Activated B cell treated with CpG ODN at 0.5 μM for 24 hours (primary cell): ENCODE data around the gene EPHB2. TPM values are rescaled to one million over a fixed set of nuclear protein-coding genes. Genes with fewer than 3 reads are reported as not detected.

Experiments used
- ATAC-seq: fragments of 200-7000 bp; cut with Tn5 transposase; one replicate; pipeline ENCODE4 v1.10.0; 2021; ENCODE audit warnings: low read depth, mild to moderate bottlenecking, moderate library complexity
- CTCF ChIA-PET: fragments of 350-600 bp; sonication (Branson Sonifier 250); formaldehyde crosslinking; loops from one replicate; lab custom pipeline; 2021; ENCODE audit warnings: antibody characterized with exemption; lab: Charles Lee
- POLR2A ChIA-PET: fragments of 350-600 bp; sonication (Branson Sonifier 250); formaldehyde crosslinking; loops from one replicate; lab custom pipeline; 2021; ENCODE audit warnings: antibody characterized with exemption; lab: Charles Lee
- DNase-seq: peaks from one replicate; pipeline ENCODE4 v3.0.0; 2022
- H3K27ac Mint-ChIP-seq: one replicate; pipeline ENCODE4 v1.8.0; 2020; ENCODE audit warnings: mixed read lengths
- H3K27me3 Mint-ChIP-seq: one replicate; pipeline ENCODE4 v1.8.0; 2021; ENCODE audit warnings: mixed read lengths
- H3K36me3 Mint-ChIP-seq: one replicate; pipeline ENCODE4 v1.8.0; 2021; ENCODE audit warnings: low read depth, mixed read lengths
- H3K4me1 Mint-ChIP-seq: one replicate; pipeline ENCODE4 v1.8.0; 2021; ENCODE audit warnings: mixed read lengths
- H3K4me3 Mint-ChIP-seq: one replicate; pipeline ENCODE4 v1.8.0; 2020; ENCODE audit warnings: mild to moderate bottlenecking, mixed read lengths
- H3K9me3 Mint-ChIP-seq: one replicate; pipeline ENCODE4 v1.8.0; 2020; ENCODE audit warnings: mixed read lengths
- intact Hi-C: fragments of 100-400 bp; cut with micrococcal nuclease; formaldehyde crosslinking; loops from one replicate; pipeline ENCODE4 v1.15.1; 2024
- total RNA-seq: library from RNA; stranded (reverse); gene quantifications from 2 replicates; pipeline ENCODE4 v1.2.3, GENCODE V29; 2022
- TF ChIP-seq, protein P1 (sequence below): fragments of 200-600 bp; IDR thresholded peaks from one replicate; pipeline ENCODE4 v1.8.0; 2022; ENCODE audit warnings: antibody characterized with exemption, mild to moderate bottlenecking

The EPHB2 gene
- total RNA-seq, 1 donor from 2014 or later, result 0.13 TPM

DNA sequence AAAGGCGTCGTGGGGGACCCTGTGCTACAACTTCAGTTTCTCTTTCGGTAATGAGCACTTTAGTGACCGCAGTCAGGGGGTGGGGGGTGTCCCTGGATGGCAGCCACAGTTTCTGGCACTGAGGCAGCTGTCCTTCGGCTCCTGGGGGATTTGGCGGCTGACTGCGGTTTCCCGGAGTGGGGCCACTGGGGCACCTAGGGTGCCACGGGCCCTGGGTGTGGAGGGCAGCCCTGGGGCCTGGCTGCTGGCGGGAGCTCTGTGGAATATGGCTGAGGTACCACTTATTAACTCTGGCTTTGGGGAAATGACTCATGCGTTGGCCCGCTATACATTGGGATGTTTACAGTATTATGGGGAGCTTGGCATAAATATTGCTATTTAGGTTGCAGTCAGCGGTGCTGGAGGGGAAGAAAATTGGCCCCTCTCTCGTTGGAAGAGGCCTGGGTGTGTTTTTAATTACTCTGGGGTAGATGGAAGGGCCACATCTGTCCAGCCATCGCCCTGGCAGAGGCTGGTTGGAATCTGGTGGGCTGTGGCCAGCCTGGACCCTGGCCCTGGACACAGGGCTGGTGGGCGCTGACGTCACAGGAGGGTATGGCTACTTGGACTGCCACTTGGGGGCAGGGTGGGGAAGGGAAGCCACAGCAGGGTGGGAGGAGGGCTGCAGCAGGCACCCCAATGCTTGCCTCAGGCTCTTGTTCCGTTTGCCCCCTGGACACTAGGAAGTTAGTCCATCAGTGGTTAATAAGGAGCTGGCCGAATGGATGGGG is 2.0 kb downstream of the EPHB2 start:
- no peaks in the 10 kb centered on the region for H3K9me3 Mint-ChIP-seq
- H3K27me3 Mint-ChIP-seq, result peaks cover 66% of the 10 kb centered on the region
- no peak overlapping the region for H3K27ac Mint-ChIP-seq
- intact Hi-C loops, result no loop called here
- TF ChIP-seq, protein P1, sequence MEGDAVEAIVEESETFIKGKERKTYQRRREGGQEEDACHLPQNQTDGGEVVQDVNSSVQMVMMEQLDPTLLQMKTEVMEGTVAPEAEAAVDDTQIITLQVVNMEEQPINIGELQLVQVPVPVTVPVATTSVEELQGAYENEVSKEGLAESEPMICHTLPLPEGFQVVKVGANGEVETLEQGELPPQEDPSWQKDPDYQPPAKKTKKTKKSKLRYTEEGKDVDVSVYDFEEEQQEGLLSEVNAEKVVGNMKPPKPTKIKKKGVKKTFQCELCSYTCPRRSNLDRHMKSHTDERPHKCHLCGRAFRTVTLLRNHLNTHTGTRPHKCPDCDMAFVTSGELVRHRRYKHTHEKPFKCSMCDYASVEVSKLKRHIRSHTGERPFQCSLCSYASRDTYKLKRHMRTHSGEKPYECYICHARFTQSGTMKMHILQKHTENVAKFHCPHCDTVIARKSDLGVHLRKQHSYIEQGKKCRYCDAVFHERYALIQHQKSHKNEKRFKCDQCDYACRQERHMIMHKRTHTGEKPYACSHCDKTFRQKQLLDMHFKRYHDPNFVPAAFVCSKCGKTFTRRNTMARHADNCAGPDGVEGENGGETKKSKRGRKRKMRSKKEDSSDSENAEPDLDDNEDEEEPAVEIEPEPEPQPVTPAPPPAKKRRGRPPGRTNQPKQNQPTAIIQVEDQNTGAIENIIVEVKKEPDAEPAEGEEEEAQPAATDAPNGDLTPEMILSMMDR, result no peak
- ChIA-PET POLR2A (no interaction called here), CTCF (no interaction called here)
- no peaks in the 10 kb centered on the region for H3K36me3 Mint-ChIP-seq
- H3K4me1 Mint-ChIP-seq, result peaks cover 15% of the 10 kb centered on the region
- peak overlapping the region; percentile 56 for H3K4me3 Mint-ChIP-seq
- DNase-seq, result no peak
- peak; percentile 48 for ATAC-seq

GRCh38 chr1:22714455-22714854 is 3.8 kb downstream of the EPHB2 start:
- Mint-ChIP-seq H3K4me1 (peaks cover 15% of the 10 kb centered on the region), H3K4me3 (no peak overlapping the region), H3K9me3 (no peaks in the 10 kb centered on the region), H3K27ac (no peak overlapping the region), H3K36me3 (no peaks in the 10 kb centered on the region), H3K27me3 (peaks cover 51% of the 10 kb centered on the region)
- ChIA-PET POLR2A (no interaction called here), CTCF (no interaction called here)
- DNase-seq, result no peak
- TF ChIP-seq, protein P1, result no peak
- no peak for ATAC-seq
- intact Hi-C loops, result no loop called here

- ATAC-seq (no peak), DNase-seq (no peak)
- Mint-ChIP-seq H3K9me3 (no peaks in the 10 kb centered on the region), H3K4me1 (peaks cover 7% of the 10 kb centered on the region), H3K36me3 (no peaks in the 10 kb centered on the region), H3K27me3 (peaks cover 42% of the 10 kb centered on the region), H3K27ac (no peak overlapping the region), H3K4me3 (no peak overlapping the region)
- ChIA-PET CTCF (interaction anchor here (1.1 kb wide), 1 partner anchor 13 kb away, joined by 4 read pairs; no protein-coding TSS in a partner anchor), POLR2A (no interaction called here)
- intact Hi-C loops, result no loop called here
- TF ChIP-seq, protein P1, result no peak
Observed at GRCh38 chr1:22717037-22717760, 6.6 kb downstream of the EPHB2 start.

- POLR2A ChIA-PET, result no interaction called here
Observed at GRCh38 chr1:22721122-22721873, 10.7 kb downstream of the EPHB2 start.

More at GRCh38 chr1:22721122-22721873, 10.7 kb downstream of the EPHB2 start:
- intact Hi-C loops, result no loop called here
- CTCF ChIA-PET, result no interaction called here
- no peaks in the 10 kb centered on the region for H3K9me3 Mint-ChIP-seq
- ATAC-seq, result no peak
- TF ChIP-seq, protein P1, result no peak
- peaks cover 21% of the 10 kb centered on the region for H3K27me3 Mint-ChIP-seq
- H3K27ac Mint-ChIP-seq, result no peak overlapping the region
- H3K4me3 Mint-ChIP-seq, result no peak overlapping the region
- no peak for DNase-seq
- no peaks in the 10 kb centered on the region for H3K36me3 Mint-ChIP-seq
- no peaks in the 10 kb centered on the region for H3K4me1 Mint-ChIP-seq
